Esophagus squamous epithelium (tissue), 4 donors: ENCODE measurements around the gene CD34.

Experiments used
- POLR2A ChIP-seq, 4 donors: fragments of 450-650 bp; IDR thresholded peaks; one replicate each; pipeline ENCODE4 v1.6.1; 2017; ENCODE audit warnings: antibody characterized with exemption in 4 of 4, mild to moderate bottlenecking in 4 of 4, moderate library complexity in 3 of 4
- TF ChIP-seq, protein P1 (sequence below), 6 experiments: fragments of 450-650 bp in 4 of 6; fragments of 200-600 bp in 2 of 6; sonication (generic) in 2 of 6; IDR thresholded peaks; one replicate each; pipeline ENCODE4 v1.5.1; 2016 to 2019; ENCODE audit warnings: antibody characterized with exemption in 6 of 6, mild to moderate bottlenecking in 4 of 6, moderate library complexity in 4 of 6

DNA sequence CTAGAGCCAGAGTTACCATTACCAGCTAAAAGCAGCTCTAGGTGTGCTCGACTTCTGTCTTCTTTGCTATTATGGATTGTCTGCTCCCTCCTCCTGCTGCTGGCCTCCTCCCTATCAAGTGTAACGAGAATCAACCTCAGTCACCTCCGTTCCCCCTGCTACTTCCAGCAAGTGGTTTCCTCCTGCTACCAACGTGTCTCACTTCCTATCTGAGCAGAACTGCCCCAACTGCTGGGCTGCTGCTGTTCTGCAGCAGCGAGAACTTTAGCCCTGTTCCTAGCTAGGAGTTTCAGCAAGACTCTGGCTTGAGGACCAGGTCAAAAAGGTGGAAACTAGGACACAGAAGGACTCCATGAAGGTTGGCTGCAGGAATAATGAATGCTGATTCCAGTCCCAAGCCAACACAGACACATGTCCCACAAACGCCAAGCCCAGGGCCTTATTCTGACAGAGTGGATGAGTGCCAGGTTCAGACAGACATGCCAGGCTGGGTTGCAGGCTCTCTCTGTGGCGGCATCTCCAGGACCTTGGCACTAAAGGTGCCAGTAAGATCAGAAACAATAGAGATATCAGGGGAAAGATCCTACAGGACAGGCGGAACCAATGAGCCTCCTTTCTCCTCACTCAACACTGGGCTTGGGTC, 46.9 kb downstream of the CD34 start:
- no peak for TF ChIP-seq POLR2A (IDR thresholded peaks at IDR 0.05)
- TF ChIP-seq, protein P1, sequence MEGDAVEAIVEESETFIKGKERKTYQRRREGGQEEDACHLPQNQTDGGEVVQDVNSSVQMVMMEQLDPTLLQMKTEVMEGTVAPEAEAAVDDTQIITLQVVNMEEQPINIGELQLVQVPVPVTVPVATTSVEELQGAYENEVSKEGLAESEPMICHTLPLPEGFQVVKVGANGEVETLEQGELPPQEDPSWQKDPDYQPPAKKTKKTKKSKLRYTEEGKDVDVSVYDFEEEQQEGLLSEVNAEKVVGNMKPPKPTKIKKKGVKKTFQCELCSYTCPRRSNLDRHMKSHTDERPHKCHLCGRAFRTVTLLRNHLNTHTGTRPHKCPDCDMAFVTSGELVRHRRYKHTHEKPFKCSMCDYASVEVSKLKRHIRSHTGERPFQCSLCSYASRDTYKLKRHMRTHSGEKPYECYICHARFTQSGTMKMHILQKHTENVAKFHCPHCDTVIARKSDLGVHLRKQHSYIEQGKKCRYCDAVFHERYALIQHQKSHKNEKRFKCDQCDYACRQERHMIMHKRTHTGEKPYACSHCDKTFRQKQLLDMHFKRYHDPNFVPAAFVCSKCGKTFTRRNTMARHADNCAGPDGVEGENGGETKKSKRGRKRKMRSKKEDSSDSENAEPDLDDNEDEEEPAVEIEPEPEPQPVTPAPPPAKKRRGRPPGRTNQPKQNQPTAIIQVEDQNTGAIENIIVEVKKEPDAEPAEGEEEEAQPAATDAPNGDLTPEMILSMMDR (IDR thresholded peaks at IDR 0.05) = no peak
